ENCODE results near the gene LDLRAD4. TPM values are rescaled to one million over a fixed set of nuclear protein-coding genes. Genes with fewer than 3 reads are reported as not detected.

LDLRAD4 gene
- polyA plus RNA-seq, 1 of the 3 experiments (the other 2 are of a cell fraction): 0.16 TPM

DNA sequence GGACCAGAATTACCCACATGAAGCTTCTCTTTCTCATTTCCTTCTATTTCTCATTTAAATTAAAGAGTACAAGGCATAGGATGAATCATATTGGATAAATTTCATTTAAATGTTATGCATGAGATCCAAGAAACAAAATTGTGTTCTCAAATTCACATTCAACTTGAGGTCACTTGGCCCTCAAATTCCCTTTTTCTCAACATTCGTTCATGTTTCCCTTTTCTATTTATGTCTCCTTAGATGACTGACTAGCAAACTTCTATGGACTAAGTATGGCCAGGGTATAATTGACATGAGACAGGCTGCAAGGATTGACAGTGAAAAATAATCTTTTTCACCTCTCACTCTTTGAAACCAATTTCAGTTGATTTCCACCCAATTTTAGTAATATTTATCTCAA is 4.0 kb upstream of the LDLRAD4 start:
- H2AFZ ChIP-seq (ENCODE audit: low read depth): no peak overlapping the region
- no peak for DNase-seq
- peaks cover 0 to 8% of the 10 kb centered on the region in 2 experiments; a peak in 2 of 4 replicates for H3K4me1 ChIP-seq (ENCODE audit: control insufficient read depth in 1 of 2, insufficient read depth in 2 of 2, low read depth in 1 of 2, low read length in 1 of 2)
- H3F3A ChIP-seq (replicated peaks; ENCODE audit: insufficient read depth): peaks cover 8% of the 10 kb centered on the region
- no peak overlapping the region for H3K4me3 ChIP-seq (ENCODE audit: low read depth in 2 of 2, low read length in 1 of 2)
- H3K27ac ChIP-seq (ENCODE audit: low read depth in 2 of 2, low read length in 1 of 2): no peak overlapping the region
- no peaks in the 10 kb centered on the region for H3K36me3 ChIP-seq (replicated peaks in 1 of 2; ENCODE audit: control insufficient read depth in 1 of 2, insufficient read depth in 2 of 2, low read length in 1 of 2)
- no peaks in the 10 kb centered on the region for H3K9me3 ChIP-seq
- ChIA-PET CTCF (interaction anchor here (1.2 to 1.6 kb wide), 3 partner anchors 102 to 415 kb away, joined by 3 to 5 read pairs (median 4); no protein-coding TSS in a partner anchor), POLR2A (no interaction called here)
- H3K79me2 ChIP-seq (ENCODE audit: insufficient read depth): no peaks in the 10 kb centered on the region
- TF ChIP-seq RXRA (IDR thresholded peaks at IDR 0.05; ENCODE audit: borderline replicate concordance, low read depth) (no peak), MEF2A (IDR thresholded peaks at IDR 0.05; ENCODE audit: borderline replicate concordance, low read depth) (no peak), SIN3A (IDR thresholded peaks at IDR 0.05; ENCODE audit: borderline replicate concordance, low read depth, low read length) (no peak), YY1 (IDR thresholded peaks at IDR 0.05; ENCODE audit: low read depth) (no peak), NRF1 (IDR thresholded peaks at IDR 0.05; ENCODE audit: low read depth, low read length) (no peak), POLR2AphosphoS5 (IDR thresholded peaks at IDR 0.05; ENCODE audit: low read depth, low read length) (no peak), TCF12 (IDR thresholded peaks at IDR 0.05) (no peak), ELF1 (IDR thresholded peaks at IDR 0.05) (no peak), JUND (IDR thresholded peaks at IDR 0.05) (no peak), TAF1 (IDR thresholded peaks at IDR 0.05; ENCODE audit: borderline replicate concordance, low read depth, low read length) (no peak), CHD2 (IDR thresholded peaks at IDR 0.05; ENCODE audit: low read length, partially characterized antibody) (no peak), FOSL2 (IDR thresholded peaks at IDR 0.05; ENCODE audit: borderline replicate concordance, low read depth) (no peak), GABPA (IDR thresholded peaks at IDR 0.05; ENCODE audit: low read depth) (no peak)
- TF ChIP-seq, protein P1, sequence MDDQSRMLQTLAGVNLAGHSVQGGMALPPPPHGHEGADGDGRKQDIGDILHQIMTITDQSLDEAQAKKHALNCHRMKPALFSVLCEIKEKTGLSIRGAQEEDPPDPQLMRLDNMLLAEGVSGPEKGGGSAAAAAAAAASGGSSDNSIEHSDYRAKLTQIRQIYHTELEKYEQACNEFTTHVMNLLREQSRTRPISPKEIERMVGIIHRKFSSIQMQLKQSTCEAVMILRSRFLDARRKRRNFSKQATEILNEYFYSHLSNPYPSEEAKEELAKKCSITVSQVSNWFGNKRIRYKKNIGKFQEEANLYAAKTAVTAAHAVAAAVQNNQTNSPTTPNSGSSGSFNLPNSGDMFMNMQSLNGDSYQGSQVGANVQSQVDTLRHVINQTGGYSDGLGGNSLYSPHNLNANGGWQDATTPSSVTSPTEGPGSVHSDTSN (IDR thresholded peaks at IDR 0.05): no peak
- TF ChIP-seq, protein P2, sequence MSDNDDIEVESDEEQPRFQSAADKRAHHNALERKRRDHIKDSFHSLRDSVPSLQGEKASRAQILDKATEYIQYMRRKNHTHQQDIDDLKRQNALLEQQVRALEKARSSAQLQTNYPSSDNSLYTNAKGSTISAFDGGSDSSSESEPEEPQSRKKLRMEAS (IDR thresholded peaks at IDR 0.05; ENCODE audit: low read depth): no peak
- TF ChIP-seq, protein P3, sequence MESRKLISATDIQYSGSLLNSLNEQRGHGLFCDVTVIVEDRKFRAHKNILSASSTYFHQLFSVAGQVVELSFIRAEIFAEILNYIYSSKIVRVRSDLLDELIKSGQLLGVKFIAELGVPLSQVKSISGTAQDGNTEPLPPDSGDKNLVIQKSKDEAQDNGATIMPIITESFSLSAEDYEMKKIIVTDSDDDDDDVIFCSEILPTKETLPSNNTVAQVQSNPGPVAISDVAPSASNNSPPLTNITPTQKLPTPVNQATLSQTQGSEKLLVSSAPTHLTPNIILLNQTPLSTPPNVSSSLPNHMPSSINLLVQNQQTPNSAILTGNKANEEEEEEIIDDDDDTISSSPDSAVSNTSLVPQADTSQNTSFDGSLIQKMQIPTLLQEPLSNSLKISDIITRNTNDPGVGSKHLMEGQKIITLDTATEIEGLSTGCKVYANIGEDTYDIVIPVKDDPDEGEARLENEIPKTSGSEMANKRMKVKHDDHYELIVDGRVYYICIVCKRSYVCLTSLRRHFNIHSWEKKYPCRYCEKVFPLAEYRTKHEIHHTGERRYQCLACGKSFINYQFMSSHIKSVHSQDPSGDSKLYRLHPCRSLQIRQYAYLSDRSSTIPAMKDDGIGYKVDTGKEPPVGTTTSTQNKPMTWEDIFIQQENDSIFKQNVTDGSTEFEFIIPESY (IDR thresholded peaks at IDR 0.05; ENCODE audit: borderline replicate concordance, low read depth): no peak
- H3K9ac ChIP-seq: no peak overlapping the region
- H3K27me3 ChIP-seq (ENCODE audit: insufficient read depth): peaks cover 22% of the 10 kb centered on the region; the same call in 1 of the 2 replicates
- WGBS (ENCODE audit: low lambda C conversion rate): 24% methylated on average over 1 of the region's 1 CpG
- H3K4me2 ChIP-seq: no peak overlapping the region
- H4K20me1 ChIP-seq (ENCODE audit: insufficient read depth): no peaks in the 10 kb centered on the region
- no peaks in the 10 kb centered on the region for H3K9me2 ChIP-seq

Measured in SK-N-SH (cell line).